Upper lobe of left lung (tissue), 4 donors: ENCODE measurements around the gene EXT2.

Experiments
- EP300 ChIP-seq, 4 donors: sonication (generic); formaldehyde crosslinking; IDR thresholded peaks; one replicate each; pipeline ENCODE4 v1.5.1; 2017; ENCODE audit warnings: antibody characterized with exemption in 4 of 4, control low read depth in 2 of 4
- TF ChIP-seq, protein P1 (sequence below), 6 experiments: fragments of 450-650 bp in 4 of 6; fragments of 200-600 bp in 2 of 6; sonication (generic) in 2 of 6; IDR thresholded peaks; one replicate each; pipeline ENCODE4 v1.5.1; 2016 to 2019; ENCODE audit warnings: antibody characterized with exemption in 6 of 6

DNA sequence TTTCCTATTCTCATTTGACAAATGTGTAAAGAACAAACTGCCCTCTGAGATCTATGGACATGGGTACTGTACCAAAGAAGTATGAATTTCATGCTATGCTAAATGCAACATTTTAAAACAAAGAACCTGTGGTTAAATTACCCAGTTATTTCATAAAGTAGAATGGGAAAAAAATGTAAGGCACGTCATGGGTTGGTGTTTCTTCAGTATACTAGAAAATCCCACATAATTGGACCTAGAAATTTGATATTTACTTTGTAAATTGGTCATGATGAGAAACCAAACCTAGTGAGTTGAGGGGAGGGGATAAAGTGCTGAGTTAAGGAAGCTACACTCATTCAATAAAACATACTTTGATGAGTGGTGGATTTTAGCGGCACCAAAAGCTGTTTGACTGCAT lies 110.4 kb downstream of the EXT2 start:
- TF ChIP-seq, protein P1, sequence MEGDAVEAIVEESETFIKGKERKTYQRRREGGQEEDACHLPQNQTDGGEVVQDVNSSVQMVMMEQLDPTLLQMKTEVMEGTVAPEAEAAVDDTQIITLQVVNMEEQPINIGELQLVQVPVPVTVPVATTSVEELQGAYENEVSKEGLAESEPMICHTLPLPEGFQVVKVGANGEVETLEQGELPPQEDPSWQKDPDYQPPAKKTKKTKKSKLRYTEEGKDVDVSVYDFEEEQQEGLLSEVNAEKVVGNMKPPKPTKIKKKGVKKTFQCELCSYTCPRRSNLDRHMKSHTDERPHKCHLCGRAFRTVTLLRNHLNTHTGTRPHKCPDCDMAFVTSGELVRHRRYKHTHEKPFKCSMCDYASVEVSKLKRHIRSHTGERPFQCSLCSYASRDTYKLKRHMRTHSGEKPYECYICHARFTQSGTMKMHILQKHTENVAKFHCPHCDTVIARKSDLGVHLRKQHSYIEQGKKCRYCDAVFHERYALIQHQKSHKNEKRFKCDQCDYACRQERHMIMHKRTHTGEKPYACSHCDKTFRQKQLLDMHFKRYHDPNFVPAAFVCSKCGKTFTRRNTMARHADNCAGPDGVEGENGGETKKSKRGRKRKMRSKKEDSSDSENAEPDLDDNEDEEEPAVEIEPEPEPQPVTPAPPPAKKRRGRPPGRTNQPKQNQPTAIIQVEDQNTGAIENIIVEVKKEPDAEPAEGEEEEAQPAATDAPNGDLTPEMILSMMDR (IDR thresholded peaks at IDR 0.05) = no peak
- no peak for TF ChIP-seq EP300 (IDR thresholded peaks at IDR 0.05)
